Activated T-helper 9 cell treated with anti-CD3 and anti-CD28 coated beads, Interleukin-2, amount 50 U/mL, for 16 hours (primary cell): Measurements from ENCODE around the gene ZSCAN31.
"Not testable (repeated sequence)": the region's sequence is repeated elsewhere in the genome, so short reads cannot be mapped to it uniquely, and the experiment has no call there.

Source experiments
- DNase-seq: peaks from one replicate; pipeline ENCODE4 v3.0.0-alpha.2; 2020; ENCODE audit warnings: low read depth

The ZSCAN31 gene

GRCh38 chr6:28317866-28318265 lies 18.1 kb downstream of the ZSCAN31 start:
- DNase-seq: not testable (repeated sequence)

GRCh38 chr6:28315628-28316027 lies 20.3 kb downstream of the ZSCAN31 start:
- DNase-seq: no peak

- no peak for DNase-seq
These were observed 23.0 kb downstream of the ZSCAN31 start for GRCh38 chr6:28312939-28313338.

GRCh38 chr6:28311139-28311823 lies 24.7 kb downstream of the ZSCAN31 start:
- no peak for DNase-seq

- not testable (repeated sequence) for DNase-seq
These were observed 29.6 kb downstream of the ZSCAN31 start for GRCh38 chr6:28306363-28306762.

- DNase-seq: no peak
These were observed 32.4 kb downstream of the ZSCAN31 start for GRCh38 chr6:28303570-28303969.

GRCh38 chr6:28296520-28297060 lies 39.4 kb downstream of the ZSCAN31 start:
- DNase-seq: no peak

GRCh38 chr6:28295326-28295725 lies 40.6 kb downstream of the ZSCAN31 start:
- DNase-seq: no peak

GRCh38 chr6:28291573-28291972 lies 44.4 kb downstream of the ZSCAN31 start:
- DNase-seq: no peak

GRCh38 chr6:28282926-28283325 lies 53.0 kb downstream of the ZSCAN31 start:
- no peak for DNase-seq

- peak; percentile 18 for DNase-seq
These were observed 54.5 kb downstream of the ZSCAN31 start, which contains the start of gene PGBD1 for GRCh38 chr6:28281288-28282064. PGBD1 (plus strand) TSS chr6:28281572; CDS start chr6:28283814, 2,242 bp downstream.

- DNase-seq: no peak
These were observed 55.2 kb downstream of the ZSCAN31 start for GRCh38 chr6:28280595-28281287.

GRCh38 chr6:28277746-28278145 lies 58.2 kb downstream of the ZSCAN31 start:
- DNase-seq: no peak

GRCh38 chr6:28274888-28275287 lies 61.1 kb downstream of the ZSCAN31 start:
- DNase-seq: no peak
